ENCODE measurements around the gene NCAM1.

The NCAM1 gene

GRCh38 chr11:113278925-113279324 lies 317.7 kb downstream of the NCAM1 start:
- H3K9me3 ChIP-seq (ENCODE audit: severe bottlenecking): no peaks in the 10 kb centered on the region
- H3K27ac ChIP-seq: no peak overlapping the region
- TF ChIP-seq CTCF (IDR thresholded peaks at IDR 0.05; ENCODE audit: low read depth, low read length): no peak
- no peaks in the 10 kb centered on the region for H3K27me3 ChIP-seq (ENCODE audit: insufficient read depth, low read depth, severe bottlenecking)
- DNase-seq: no peak
- H3K36me3 ChIP-seq: peaks cover 8% of the 10 kb centered on the region
- H3K4me3 ChIP-seq (ENCODE audit: low read depth, low read length): no peak overlapping the region

GRCh38 chr11:113279591-113279990 lies 318.4 kb downstream of the NCAM1 start:
- DNase-seq: no peak
- Histone ChIP-seq H3K9me3 (ENCODE audit: severe bottlenecking) (no peaks in the 10 kb centered on the region), H3K27me3 (ENCODE audit: insufficient read depth, low read depth, severe bottlenecking) (no peaks in the 10 kb centered on the region), H3K27ac (no peak overlapping the region), H3K36me3 (peaks cover 8% of the 10 kb centered on the region), H3K4me3 (ENCODE audit: low read depth, low read length) (no peak overlapping the region)
- TF ChIP-seq CTCF (IDR thresholded peaks at IDR 0.05; ENCODE audit: low read depth, low read length): no peak

DNA sequence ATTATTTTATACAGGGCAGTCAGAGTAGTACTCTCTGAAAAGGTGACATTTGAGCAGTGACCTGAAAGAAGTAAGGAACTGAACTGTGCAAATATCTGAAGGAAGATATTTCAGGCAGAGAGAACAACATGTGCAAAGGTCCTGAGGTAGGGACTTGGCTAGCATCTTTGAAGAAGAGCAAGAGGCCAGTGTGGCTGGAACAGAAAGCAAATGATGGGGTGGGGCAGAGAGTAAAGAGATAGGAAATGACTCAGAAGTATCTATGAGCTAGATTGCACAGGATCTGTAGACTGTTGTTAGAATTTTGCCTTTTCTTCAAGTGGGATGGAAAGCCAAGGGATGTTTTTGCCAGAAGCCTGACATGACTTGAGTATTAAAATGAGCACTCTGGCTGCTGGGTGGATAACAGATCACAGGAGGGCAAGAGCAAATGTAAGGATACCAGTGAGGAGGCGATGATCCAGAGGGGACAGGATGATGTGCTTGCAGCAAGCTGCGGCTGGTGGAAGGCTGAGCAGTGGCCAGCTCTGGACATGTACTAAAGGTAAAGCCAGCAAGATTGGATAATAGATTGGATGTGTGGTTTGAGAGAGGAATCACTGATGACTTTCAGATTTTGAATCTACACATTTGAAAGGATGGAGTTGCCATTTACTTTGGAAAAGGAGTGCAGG lies 320.0 kb downstream of the NCAM1 start:
- H3K9me3 ChIP-seq (ENCODE audit: severe bottlenecking): no peaks in the 10 kb centered on the region
- H3K27ac ChIP-seq: no peak overlapping the region
- no peak overlapping the region for H3K4me3 ChIP-seq (ENCODE audit: low read depth, low read length)
- no peaks in the 10 kb centered on the region for H3K36me3 ChIP-seq
- no peak for DNase-seq
- no peak for TF ChIP-seq CTCF (IDR thresholded peaks at IDR 0.05; ENCODE audit: low read depth, low read length)
- H3K27me3 ChIP-seq (ENCODE audit: insufficient read depth, low read depth, severe bottlenecking): no peaks in the 10 kb centered on the region

DNA sequence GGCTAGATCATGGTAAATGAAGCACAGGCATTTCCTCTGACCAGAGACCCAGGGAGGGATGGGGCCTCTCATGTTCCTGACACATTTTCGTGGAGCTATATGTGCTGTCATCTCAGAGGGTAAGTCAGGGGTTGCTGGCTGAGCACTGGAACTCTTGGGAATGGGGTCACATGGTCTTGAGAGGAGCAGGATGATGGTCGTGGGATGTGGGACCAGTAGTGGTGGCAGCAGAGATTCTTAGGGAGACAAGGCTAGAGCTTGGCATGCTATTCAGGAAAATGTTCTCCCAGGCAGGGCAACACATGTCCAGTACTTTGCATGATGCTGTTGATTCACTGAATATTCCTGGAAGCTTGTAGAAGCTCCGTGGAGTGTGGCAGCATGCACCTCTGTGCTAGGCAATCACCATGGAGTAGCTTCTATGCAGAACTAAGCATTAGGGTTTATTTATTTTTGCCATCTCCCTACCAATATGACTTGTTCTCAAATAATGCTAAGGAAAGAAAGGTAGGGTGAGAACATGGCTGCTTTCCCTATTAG lies 321.7 kb downstream of the NCAM1 start:
- Histone ChIP-seq H3K9me3 (ENCODE audit: severe bottlenecking) (no peaks in the 10 kb centered on the region), H3K4me3 (ENCODE audit: low read depth, low read length) (no peak overlapping the region), H3K27me3 (ENCODE audit: insufficient read depth, low read depth, severe bottlenecking) (no peaks in the 10 kb centered on the region), H3K36me3 (no peaks in the 10 kb centered on the region), H3K27ac (no peak overlapping the region)
- TF ChIP-seq CTCF (IDR thresholded peaks at IDR 0.05; ENCODE audit: low read depth, low read length): no peak
- no peak for DNase-seq

- no peak overlapping the region for H3K4me3 ChIP-seq (ENCODE audit: low read depth, low read length)
- no peak for DNase-seq
- H3K9me3 ChIP-seq (ENCODE audit: severe bottlenecking): no peaks in the 10 kb centered on the region
- no peaks in the 10 kb centered on the region for H3K36me3 ChIP-seq
- no peak overlapping the region for H3K27ac ChIP-seq
- no peak for TF ChIP-seq CTCF (IDR thresholded peaks at IDR 0.05; ENCODE audit: low read depth, low read length)
- H3K27me3 ChIP-seq (ENCODE audit: insufficient read depth, low read depth, severe bottlenecking): no peaks in the 10 kb centered on the region
Measured at GRCh38 chr11:113283881-113284280, 322.7 kb downstream of the NCAM1 start.

DNA sequence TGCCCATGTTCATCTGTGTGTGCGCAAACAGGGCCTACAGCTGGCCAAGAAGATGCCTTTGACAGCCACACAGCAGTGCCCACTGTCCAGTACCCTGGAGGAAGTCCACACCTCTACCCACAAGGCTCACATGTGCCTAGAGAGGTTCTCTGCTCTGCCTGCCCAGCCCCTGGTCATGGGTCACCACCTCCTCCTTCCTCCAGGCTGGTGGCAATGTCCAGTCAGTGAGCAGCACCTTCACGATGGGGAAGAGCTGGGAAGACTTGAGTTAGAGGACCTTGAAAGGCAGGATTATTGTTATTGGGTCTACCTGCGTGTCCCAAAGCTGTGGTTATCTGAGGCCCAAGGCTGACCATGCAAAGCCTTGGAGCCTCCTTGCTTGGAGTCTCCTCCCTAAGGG lies 324.8 kb downstream of the NCAM1 start:
- no peak overlapping the region for H3K27ac ChIP-seq
- H3K36me3 ChIP-seq: no peaks in the 10 kb centered on the region
- DNase-seq: no peak
- no peak for TF ChIP-seq CTCF (IDR thresholded peaks at IDR 0.05; ENCODE audit: low read depth, low read length)
- H3K27me3 ChIP-seq (ENCODE audit: insufficient read depth, low read depth, severe bottlenecking): no peaks in the 10 kb centered on the region
- no peaks in the 10 kb centered on the region for H3K9me3 ChIP-seq (ENCODE audit: severe bottlenecking)
- H3K4me3 ChIP-seq (ENCODE audit: low read depth, low read length): no peak overlapping the region

Data from WERI-Rb-1 (cell line).